ENCODE data around the gene ADD1.

ADD1 gene

GRCh38 chr4:2923668-2924173, 80.1 kb downstream of the ADD1 start:
- DNase-seq (ENCODE audit: low read depth): no peak
- H3K4me3 ChIP-seq (ENCODE audit: low read depth, low read length): no peak overlapping the region
- TF ChIP-seq, protein P1, sequence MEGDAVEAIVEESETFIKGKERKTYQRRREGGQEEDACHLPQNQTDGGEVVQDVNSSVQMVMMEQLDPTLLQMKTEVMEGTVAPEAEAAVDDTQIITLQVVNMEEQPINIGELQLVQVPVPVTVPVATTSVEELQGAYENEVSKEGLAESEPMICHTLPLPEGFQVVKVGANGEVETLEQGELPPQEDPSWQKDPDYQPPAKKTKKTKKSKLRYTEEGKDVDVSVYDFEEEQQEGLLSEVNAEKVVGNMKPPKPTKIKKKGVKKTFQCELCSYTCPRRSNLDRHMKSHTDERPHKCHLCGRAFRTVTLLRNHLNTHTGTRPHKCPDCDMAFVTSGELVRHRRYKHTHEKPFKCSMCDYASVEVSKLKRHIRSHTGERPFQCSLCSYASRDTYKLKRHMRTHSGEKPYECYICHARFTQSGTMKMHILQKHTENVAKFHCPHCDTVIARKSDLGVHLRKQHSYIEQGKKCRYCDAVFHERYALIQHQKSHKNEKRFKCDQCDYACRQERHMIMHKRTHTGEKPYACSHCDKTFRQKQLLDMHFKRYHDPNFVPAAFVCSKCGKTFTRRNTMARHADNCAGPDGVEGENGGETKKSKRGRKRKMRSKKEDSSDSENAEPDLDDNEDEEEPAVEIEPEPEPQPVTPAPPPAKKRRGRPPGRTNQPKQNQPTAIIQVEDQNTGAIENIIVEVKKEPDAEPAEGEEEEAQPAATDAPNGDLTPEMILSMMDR (IDR thresholded peaks at IDR 0.05; ENCODE audit: insufficient read depth, low read depth, low read length, missing control alignments): no peak

DNA sequence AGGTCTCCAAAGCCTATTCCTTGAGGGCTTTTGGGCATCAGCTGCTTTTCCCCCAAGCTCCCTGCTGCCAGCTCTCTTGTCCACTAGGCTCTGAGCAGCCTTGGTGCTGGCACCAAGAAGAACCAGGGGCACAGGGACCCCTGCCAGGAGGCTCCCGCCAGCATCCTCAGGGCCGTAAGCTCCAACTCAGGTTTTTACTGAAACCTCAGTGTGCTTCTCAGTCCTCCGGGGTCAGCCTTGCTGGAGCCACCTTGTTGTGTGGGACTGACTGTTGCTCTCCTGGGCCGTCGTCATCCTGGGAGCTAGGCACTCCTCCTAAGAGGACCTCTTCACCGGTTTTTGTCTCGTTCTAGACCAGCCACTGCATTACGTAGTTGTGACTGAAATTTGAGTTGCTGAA, 80.6 kb downstream of the ADD1 start:
- DNase-seq (ENCODE audit: low read depth): no peak
- TF ChIP-seq, protein P1 (IDR thresholded peaks at IDR 0.05; ENCODE audit: insufficient read depth, low read depth, low read length, missing control alignments): no peak
- H3K4me3 ChIP-seq (ENCODE audit: low read depth, low read length): no peak overlapping the region

DNA sequence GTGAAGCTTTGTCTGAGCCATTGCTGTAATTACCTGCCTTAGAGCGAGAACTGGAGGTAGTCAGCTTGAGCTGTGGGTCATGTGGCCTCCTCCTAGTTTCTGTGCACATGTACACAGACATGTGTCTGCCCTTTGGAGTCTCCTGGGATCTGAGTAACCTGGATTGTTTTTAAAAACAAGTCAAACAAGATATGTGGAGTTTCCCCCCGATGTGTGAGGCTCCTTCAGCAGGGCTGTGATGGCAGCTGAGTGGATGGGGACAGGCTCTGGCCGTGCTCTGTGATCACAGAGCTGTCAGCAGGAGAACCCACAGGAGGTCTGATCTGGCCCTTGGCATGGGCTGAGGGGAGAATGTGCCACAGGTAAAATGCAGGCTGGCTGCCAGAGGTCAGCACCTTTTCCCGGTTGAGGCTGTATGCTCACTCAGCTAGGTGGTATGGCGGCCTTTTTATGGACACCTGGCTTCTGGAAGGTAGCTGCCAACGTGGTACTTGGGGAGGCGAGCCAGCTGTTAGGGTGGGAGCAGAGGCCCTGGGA, 81.2 kb downstream of the ADD1 start:
- no peak overlapping the region for H3K4me3 ChIP-seq (ENCODE audit: low read depth, low read length)
- TF ChIP-seq, protein P1 (IDR thresholded peaks at IDR 0.05; ENCODE audit: insufficient read depth, low read depth, low read length, missing control alignments): no peak
- DNase-seq (ENCODE audit: low read depth): no peak

DNA sequence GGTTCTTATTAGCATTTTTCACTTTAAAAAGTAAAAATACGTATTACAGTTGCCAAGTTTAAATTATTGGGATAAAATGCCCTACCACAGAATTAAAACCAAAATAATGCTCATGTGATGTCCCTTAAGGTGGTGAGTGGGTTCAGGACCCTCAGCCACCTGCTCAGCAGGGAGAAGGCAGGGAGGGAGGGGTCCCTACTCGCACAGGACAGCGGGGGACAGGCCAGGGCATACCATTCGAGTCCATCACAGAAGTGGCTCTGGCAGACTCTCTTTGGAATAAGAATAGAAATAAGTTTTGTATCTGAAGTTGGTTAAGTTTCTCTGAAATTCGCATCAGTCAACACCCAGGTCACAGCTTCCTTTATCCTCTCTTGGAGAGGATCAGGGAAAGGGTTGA, 81.9 kb downstream of the ADD1 start:
- DNase-seq (ENCODE audit: low read depth): no peak
- TF ChIP-seq, protein P1 (IDR thresholded peaks at IDR 0.05; ENCODE audit: insufficient read depth, low read depth, low read length, missing control alignments): no peak
- no peak overlapping the region for H3K4me3 ChIP-seq (ENCODE audit: low read depth, low read length)

- DNase-seq (ENCODE audit: low read depth): no peak
- no peak overlapping the region for H3K4me3 ChIP-seq (ENCODE audit: low read depth, low read length)
- TF ChIP-seq, protein P1 (IDR thresholded peaks at IDR 0.05; ENCODE audit: insufficient read depth, low read depth, low read length, missing control alignments): no peak
Measured at GRCh38 chr4:2925931-2926860, 82.6 kb downstream of the ADD1 start.

DNA sequence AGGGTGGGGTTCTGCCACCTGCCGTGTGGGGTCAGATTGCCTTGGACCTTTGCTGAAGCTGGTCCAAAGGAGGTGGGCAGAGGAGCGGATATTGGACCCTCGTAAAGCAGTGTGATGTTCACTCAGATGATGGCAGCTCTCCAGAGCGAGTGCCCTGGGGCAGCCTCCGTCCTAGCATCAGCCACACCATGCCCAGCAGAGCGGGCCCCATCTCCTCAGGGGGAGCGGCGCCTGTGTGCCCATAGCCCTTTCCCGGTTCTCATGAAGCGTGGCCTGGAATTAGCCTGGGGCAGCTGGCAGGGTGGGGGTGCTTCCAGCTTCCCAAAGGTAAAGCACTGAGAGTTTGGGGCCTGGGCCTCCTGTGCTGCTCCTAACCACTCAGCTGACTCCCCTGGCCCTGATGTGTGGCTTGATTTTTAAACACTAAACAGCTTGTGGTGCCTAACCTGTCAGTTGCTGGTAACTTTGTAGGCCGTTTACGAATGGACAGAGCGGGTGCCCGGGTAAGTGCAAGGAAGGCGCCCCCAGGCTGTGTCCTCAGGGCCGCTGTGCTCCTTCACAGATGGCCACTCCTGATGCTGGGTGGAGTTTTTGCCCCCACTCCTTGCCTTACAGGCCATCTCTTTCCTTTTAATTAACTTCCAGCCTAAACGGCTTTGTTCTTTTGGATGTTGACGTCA, 83.5 kb downstream of the ADD1 start:
- TF ChIP-seq, protein P1 (IDR thresholded peaks at IDR 0.05; ENCODE audit: insufficient read depth, low read depth, low read length, missing control alignments): no peak
- no peak overlapping the region for H3K4me3 ChIP-seq (ENCODE audit: low read depth, low read length)
- DNase-seq (ENCODE audit: low read depth): no peak

Measured in GM12865 (cell line).